ENCODE data around the gene RTTN. TPM values are rescaled to one million over a fixed set of nuclear protein-coding genes. Genes with fewer than 3 reads are reported as not detected.

RTTN gene
- total and polyA plus RNA-seq, 10 of the 15 experiments (the other 5 are each of a cell fraction or from before 2014, with no cell fraction given), result 9.4 to 36.6 (median 15.7) TPM

DNA sequence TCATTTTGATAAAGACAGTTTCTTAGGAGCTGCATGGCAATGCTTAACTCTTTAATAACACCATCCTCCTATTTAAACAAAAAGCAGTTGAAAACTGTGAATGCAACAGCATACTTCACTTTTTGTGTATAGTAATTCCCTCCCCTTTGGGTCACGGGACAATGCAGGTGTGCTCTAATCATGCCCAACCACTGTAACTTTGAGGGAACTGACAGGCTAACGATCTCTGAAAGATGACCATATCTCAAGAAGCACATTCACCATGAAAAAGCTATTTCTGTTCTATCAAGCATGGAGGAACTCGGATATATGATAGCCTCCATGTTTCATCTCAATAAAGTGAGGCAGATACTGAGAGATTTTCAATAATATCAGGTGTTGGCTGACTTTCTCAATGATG is 176.8 kb downstream of the RTTN start:
- RAD21 ChIA-PET (ENCODE audit: unreplicated experiment), result interaction anchor here (0.5 to 2.2 kb wide), 11 partner anchors 8 to 145 kb away, joined by 3 to 11 read pairs (median 5); no protein-coding TSS in a partner anchor
- no peak overlapping the region for H3K9ac ChIP-seq (ENCODE audit: control insufficient read depth, insufficient read depth, low read length)
- H3K4me3 ChIP-seq, result no peak overlapping the region
- intact Hi-C loops (cut with micrococcal nuclease; ENCODE audit: unreplicated experiment), result no loop called here
- DNase-seq (ENCODE audit: low read depth, low spot score), result peak; percentile 27
- WGBS (ENCODE audit: insufficient coverage, insufficient replicate concordance, low lambda C conversion rate, missing lambda C conversion rate), result 75% methylated on average over 3 of the region's 3 CpGs
- POLR2A ChIA-PET, result interaction anchor here (1.3 kb wide), 1 partner anchor 13 kb away, joined by 3 read pairs; no protein-coding TSS in a partner anchor
- H3K4me1 ChIP-seq (ENCODE audit: control insufficient read depth, insufficient read depth, low read length), result peaks cover 7% of the 10 kb centered on the region; the same call in 1 of the 2 replicates
- no TSS peak for BruUV-seq (replicated peaks)
- in situ Hi-C loops (cut with MboI), result no loop called here
- CTCF ChIA-PET, result interaction anchor here (1.2 to 2.5 kb wide), 3 partner anchors 28 to 183 kb away, joined by 4 to 12 read pairs (median 4); no protein-coding TSS in a partner anchor
- ATAC-seq, result peak; percentile 88
- no peak overlapping the region for H3K4me2 ChIP-seq (ENCODE audit: control insufficient read depth, insufficient read depth)
- H3K9me3 ChIP-seq (replicated peaks; ENCODE audit: control insufficient read depth, insufficient read depth, low read length), result no peaks in the 10 kb centered on the region
- no peaks in the 10 kb centered on the region; the same call in 1 of the 2 replicates for H3K79me2 ChIP-seq (ENCODE audit: control insufficient read depth, insufficient read depth, low read length)
- FAIRE-seq, result no peak
- SMC1A ChIA-PET (ENCODE audit: uncharacterized antibody, unreplicated experiment), result interaction anchor here (0.6 to 2.9 kb wide), 20 partner anchors 9 to 179 kb away, joined by 3 to 12 read pairs (median 5); no protein-coding TSS in a partner anchor
- H3K27me3 ChIP-seq (replicated peaks in 1 of 2; ENCODE audit: control insufficient read depth in 2 of 2, insufficient read depth in 2 of 2, low read length in 1 of 2), result no peaks in the 10 kb centered on the region
- peak overlapping the region; percentile 39; the same call in 1 of the 2 replicates for H2AFZ ChIP-seq (ENCODE audit: control insufficient read depth, low read depth, low read length)
- H3K27ac ChIP-seq (ENCODE audit: control insufficient read depth, insufficient read depth), result no peak overlapping the region; the same call in 1 of the 2 replicates
- H3K36me3 ChIP-seq (ENCODE audit: control insufficient read depth in 2 of 2, insufficient read depth in 2 of 2, low read length in 1 of 2), result peaks cover under 1 to 2% of the 10 kb centered on the region in 2 experiments; a peak in 3 of 4 replicates
- no peaks in the 10 kb centered on the region for H4K20me1 ChIP-seq (ENCODE audit: control insufficient read depth, insufficient read depth)
- TF ChIP-seq, protein P1, sequence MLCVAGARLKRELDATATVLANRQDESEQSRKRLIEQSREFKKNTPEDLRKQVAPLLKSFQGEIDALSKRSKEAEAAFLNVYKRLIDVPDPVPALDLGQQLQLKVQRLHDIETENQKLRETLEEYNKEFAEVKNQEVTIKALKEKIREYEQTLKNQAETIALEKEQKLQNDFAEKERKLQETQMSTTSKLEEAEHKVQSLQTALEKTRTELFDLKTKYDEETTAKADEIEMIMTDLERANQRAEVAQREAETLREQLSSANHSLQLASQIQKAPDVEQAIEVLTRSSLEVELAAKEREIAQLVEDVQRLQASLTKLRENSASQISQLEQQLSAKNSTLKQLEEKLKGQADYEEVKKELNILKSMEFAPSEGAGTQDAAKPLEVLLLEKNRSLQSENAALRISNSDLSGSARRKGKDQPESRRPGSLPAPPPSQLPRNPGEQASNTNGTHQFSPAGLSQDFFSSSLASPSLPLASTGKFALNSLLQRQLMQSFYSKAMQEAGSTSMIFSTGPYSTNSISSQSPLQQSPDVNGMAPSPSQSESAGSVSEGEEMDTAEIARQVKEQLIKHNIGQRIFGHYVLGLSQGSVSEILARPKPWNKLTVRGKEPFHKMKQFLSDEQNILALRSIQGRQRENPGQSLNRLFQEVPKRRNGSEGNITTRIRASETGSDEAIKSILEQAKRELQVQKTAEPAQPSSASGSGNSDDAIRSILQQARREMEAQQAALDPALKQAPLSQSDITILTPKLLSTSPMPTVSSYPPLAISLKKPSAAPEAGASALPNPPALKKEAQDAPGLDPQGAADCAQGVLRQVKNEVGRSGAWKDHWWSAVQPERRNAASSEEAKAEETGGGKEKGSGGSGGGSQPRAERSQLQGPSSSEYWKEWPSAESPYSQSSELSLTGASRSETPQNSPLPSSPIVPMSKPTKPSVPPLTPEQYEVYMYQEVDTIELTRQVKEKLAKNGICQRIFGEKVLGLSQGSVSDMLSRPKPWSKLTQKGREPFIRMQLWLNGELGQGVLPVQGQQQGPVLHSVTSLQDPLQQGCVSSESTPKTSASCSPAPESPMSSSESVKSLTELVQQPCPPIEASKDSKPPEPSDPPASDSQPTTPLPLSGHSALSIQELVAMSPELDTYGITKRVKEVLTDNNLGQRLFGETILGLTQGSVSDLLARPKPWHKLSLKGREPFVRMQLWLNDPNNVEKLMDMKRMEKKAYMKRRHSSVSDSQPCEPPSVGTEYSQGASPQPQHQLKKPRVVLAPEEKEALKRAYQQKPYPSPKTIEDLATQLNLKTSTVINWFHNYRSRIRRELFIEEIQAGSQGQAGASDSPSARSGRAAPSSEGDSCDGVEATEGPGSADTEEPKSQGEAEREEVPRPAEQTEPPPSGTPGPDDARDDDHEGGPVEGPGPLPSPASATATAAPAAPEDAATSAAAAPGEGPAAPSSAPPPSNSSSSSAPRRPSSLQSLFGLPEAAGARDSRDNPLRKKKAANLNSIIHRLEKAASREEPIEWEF (IDR thresholded peaks at IDR 0.05; ENCODE audit: insufficient replicate concordance, low read depth, low read length), result no peak
- no peak; the same call in 1 of the 2 replicates for TF ChIP-seq BACH1 (IDR thresholded peaks at IDR 0.05; ENCODE audit: borderline replicate concordance)
- no peak for TF ChIP-seq CHD2 (IDR thresholded peaks at IDR 0.05; ENCODE audit: borderline replicate concordance, low read depth, low read length)
- TF ChIP-seq TAF1 (IDR thresholded peaks at IDR 0.05; ENCODE audit: borderline replicate concordance, low read depth, low read length), result no peak
- TF ChIP-seq RBBP5 (conservative IDR thresholded peaks at IDR 0.05), result no peak
- TF ChIP-seq GATAD2B (conservative IDR thresholded peaks at IDR 0.05; ENCODE audit: low read depth), result no peak
- TF ChIP-seq, protein P2, sequence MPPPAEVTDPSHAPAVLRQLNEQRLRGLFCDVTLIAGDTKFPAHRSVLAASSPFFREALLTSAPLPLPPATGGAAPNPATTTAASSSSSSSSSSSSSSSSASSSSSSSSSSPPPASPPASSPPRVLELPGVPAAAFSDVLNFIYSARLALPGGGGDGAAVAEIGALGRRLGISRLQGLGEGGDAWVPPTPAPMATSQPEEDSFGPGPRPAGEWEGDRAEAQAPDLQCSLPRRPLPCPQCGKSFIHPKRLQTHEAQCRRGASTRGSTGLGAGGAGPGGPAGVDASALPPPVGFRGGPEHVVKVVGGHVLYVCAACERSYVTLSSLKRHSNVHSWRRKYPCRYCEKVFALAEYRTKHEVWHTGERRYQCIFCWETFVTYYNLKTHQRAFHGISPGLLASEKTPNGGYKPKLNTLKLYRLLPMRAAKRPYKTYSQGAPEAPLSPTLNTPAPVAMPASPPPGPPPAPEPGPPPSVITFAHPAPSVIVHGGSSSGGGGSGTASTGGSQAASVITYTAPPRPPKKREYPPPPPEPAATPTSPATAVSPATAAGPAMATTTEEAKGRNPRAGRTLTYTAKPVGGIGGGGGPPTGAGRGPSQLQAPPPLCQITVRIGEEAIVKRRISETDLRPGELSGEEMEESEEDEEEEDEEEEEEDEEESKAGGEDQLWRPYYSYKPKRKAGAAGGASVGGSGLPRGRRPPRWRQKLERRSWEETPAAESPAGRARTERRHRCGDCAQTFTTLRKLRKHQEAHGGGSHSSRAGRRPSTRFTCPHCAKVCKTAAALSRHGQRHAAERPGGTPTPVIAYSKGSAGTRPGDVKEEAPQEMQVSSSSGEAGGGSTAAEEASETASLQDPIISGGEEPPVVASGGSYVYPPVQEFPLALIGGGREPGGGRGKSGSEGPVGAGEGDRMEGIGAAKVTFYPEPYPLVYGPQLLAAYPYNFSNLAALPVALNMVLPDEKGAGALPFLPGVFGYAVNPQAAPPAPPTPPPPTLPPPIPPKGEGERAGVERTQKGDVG (CRISPR knock-in tag; IDR thresholded peaks at IDR 0.05), result no peak
- TF ChIP-seq, protein P3, sequence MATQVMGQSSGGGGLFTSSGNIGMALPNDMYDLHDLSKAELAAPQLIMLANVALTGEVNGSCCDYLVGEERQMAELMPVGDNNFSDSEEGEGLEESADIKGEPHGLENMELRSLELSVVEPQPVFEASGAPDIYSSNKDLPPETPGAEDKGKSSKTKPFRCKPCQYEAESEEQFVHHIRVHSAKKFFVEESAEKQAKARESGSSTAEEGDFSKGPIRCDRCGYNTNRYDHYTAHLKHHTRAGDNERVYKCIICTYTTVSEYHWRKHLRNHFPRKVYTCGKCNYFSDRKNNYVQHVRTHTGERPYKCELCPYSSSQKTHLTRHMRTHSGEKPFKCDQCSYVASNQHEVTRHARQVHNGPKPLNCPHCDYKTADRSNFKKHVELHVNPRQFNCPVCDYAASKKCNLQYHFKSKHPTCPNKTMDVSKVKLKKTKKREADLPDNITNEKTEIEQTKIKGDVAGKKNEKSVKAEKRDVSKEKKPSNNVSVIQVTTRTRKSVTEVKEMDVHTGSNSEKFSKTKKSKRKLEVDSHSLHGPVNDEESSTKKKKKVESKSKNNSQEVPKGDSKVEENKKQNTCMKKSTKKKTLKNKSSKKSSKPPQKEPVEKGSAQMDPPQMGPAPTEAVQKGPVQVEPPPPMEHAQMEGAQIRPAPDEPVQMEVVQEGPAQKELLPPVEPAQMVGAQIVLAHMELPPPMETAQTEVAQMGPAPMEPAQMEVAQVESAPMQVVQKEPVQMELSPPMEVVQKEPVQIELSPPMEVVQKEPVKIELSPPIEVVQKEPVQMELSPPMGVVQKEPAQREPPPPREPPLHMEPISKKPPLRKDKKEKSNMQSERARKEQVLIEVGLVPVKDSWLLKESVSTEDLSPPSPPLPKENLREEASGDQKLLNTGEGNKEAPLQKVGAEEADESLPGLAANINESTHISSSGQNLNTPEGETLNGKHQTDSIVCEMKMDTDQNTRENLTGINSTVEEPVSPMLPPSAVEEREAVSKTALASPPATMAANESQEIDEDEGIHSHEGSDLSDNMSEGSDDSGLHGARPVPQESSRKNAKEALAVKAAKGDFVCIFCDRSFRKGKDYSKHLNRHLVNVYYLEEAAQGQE (IDR thresholded peaks at IDR 0.05; ENCODE audit: low read depth, low read length), result no peak
- TF ChIP-seq TCF12 (IDR thresholded peaks at IDR 0.05; ENCODE audit: low read depth, low read length), result peak; percentile 39; the same call in 1 of the 2 replicates
- TF ChIP-seq RELA (IDR thresholded peaks at IDR 0.05; ENCODE audit: borderline replicate concordance, partially characterized antibody), result no peak
